IPS-11a (cell line): ENCODE measurements around the gene CEMIP.
"Not testable (repeated sequence)": the region's sequence is repeated elsewhere in the genome, so short reads cannot be mapped to it uniquely, and the experiment has no call there.

Source experiments
- H3K4me3 ChIP-seq: one replicate; pipeline ENCODE4 v1.5.1; 2013; ENCODE audit warnings: low read depth, low read length, control low read depth

CEMIP gene

GRCh38 chr15:80946576-80946975 lies 167.4 kb downstream of the CEMIP start:
- no peak overlapping the region for H3K4me3 ChIP-seq

- no peak overlapping the region for H3K4me3 ChIP-seq
These were observed 169.6 kb downstream of the CEMIP start for GRCh38 chr15:80948651-80949292.

GRCh38 chr15:80949756-80950155 lies 170.6 kb downstream of the CEMIP start:
- no peak overlapping the region for H3K4me3 ChIP-seq

GRCh38 chr15:80950291-80951078 lies 171.3 kb downstream of the CEMIP start:
- H3K4me3 ChIP-seq = no peak overlapping the region

GRCh38 chr15:80951941-80952340 lies 172.8 kb downstream of the CEMIP start:
- no peak overlapping the region for H3K4me3 ChIP-seq

GRCh38 chr15:80953001-80953952 lies 174.1 kb downstream of the CEMIP start:
- no peak overlapping the region for H3K4me3 ChIP-seq

- H3K4me3 ChIP-seq = no peak overlapping the region
These were observed 175.0 kb downstream of the CEMIP start for GRCh38 chr15:80953953-80954778.

GRCh38 chr15:80955571-80956452 lies 176.6 kb downstream of the CEMIP start:
- H3K4me3 ChIP-seq = not testable (repeated sequence)

- no peak overlapping the region for H3K4me3 ChIP-seq
These were observed 178.4 kb downstream of the CEMIP start for GRCh38 chr15:80957556-80957955.

GRCh38 chr15:80957976-80958375 lies 178.8 kb downstream of the CEMIP start:
- no peak overlapping the region for H3K4me3 ChIP-seq

GRCh38 chr15:80958818-80959495 lies 179.8 kb downstream of the CEMIP start:
- no peak overlapping the region for H3K4me3 ChIP-seq

- not testable (repeated sequence) for H3K4me3 ChIP-seq
These were observed 186.3 kb downstream of the CEMIP start for GRCh38 chr15:80965454-80965853.

- H3K4me3 ChIP-seq = no peak overlapping the region
These were observed 187.4 kb downstream of the CEMIP start for GRCh38 chr15:80966431-80967197.

- H3K4me3 ChIP-seq = no peak overlapping the region
These were observed 188.3 kb downstream of the CEMIP start for GRCh38 chr15:80967451-80967850.

- H3K4me3 ChIP-seq = no peak overlapping the region
These were observed 188.9 kb downstream of the CEMIP start for GRCh38 chr15:80967991-80968510.

GRCh38 chr15:80969316-80969715 lies 190.1 kb downstream of the CEMIP start:
- H3K4me3 ChIP-seq = no peak overlapping the region

- no peak overlapping the region for H3K4me3 ChIP-seq
These were observed 191.0 kb downstream of the CEMIP start for GRCh38 chr15:80970018-80970657.
